Activated CD4-positive, alpha-beta memory T cell treated with anti-CD3 and anti-CD28 coated beads for 36 hours (primary cell): ENCODE data around the gene PARD3B. TPM values are rescaled to one million over a fixed set of nuclear protein-coding genes. Genes with fewer than 3 reads are reported as not detected.

ENCODE experiments used
- CTCF ChIA-PET: fragments of 350-600 bp; sonication (Branson Sonifier 250); formaldehyde crosslinking; loops from one replicate; lab custom pipeline; 2021; ENCODE audit warnings: antibody characterized with exemption, inconsistent platforms; lab: Charles Lee
- POLR2A ChIA-PET: fragments of 350-600 bp; sonication (Branson Sonifier 250); formaldehyde crosslinking; loops from one replicate; lab custom pipeline; 2021; ENCODE audit warnings: antibody characterized with exemption; lab: Charles Lee
- DNase-seq: peaks from one replicate; pipeline ENCODE4 v3.0.0-alpha.2; 2020
- H3K27ac Mint-ChIP-seq: one replicate; pipeline ENCODE4 v1.8.0; 2021; ENCODE audit warnings: mixed read lengths
- H3K27me3 Mint-ChIP-seq: one replicate; pipeline ENCODE4 v1.8.0; 2021; ENCODE audit warnings: mixed read lengths
- H3K36me3 Mint-ChIP-seq: one replicate; pipeline ENCODE4 v1.8.0; 2021; ENCODE audit warnings: mixed read lengths
- H3K4me1 Mint-ChIP-seq: one replicate; pipeline ENCODE4 v1.8.0; 2021; ENCODE audit warnings: low read depth, mixed read lengths
- H3K4me3 Mint-ChIP-seq: one replicate; pipeline ENCODE4 v1.8.0; 2021; ENCODE audit warnings: mild to moderate bottlenecking, mixed read lengths
- H3K9me3 Mint-ChIP-seq: one replicate; pipeline ENCODE4 v1.8.0; 2021; ENCODE audit warnings: mixed read lengths
- intact Hi-C: fragments of 100-400 bp; cut with micrococcal nuclease; formaldehyde crosslinking; loops from one replicate; pipeline ENCODE4 v1.15.1; 2023
- total RNA-seq, 2 experiments: library from RNA; stranded (reverse); gene quantifications; one replicate each; pipeline ENCODE4 v1.2.3, GENCODE V29; 2021

PARD3B gene
- total RNA-seq, 2 experiments from 2014 or later: 0.07 to 0.70 TPM

DNA sequence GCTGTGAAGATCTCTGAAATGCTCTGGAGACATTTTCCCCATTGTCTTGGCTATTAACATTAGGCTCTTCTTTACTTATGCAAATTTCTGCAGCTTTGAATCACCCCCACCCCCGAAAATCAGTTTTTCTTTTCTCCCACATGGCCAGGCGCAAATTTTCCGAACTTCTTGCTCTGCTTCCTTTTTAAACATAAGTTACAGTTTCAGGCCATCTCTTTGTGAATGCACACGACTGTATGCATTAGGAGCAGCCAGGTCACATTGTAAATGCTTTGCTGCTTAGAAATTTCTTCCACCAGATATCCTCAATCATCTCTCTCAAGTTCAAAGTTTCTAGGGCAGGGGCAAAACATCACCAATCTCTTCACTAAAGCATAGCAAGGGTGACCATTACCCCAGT, 106.8 kb downstream of the PARD3B start:
- CTCF ChIA-PET: no interaction called here
- Mint-ChIP-seq H3K27me3 (peaks cover 2% of the 10 kb centered on the region), H3K27ac (no peak overlapping the region), H3K9me3 (peaks cover 12% of the 10 kb centered on the region), H3K36me3 (peaks cover 3% of the 10 kb centered on the region), H3K4me1 (no peaks in the 10 kb centered on the region), H3K4me3 (no peak overlapping the region)
- POLR2A ChIA-PET: no interaction called here
- intact Hi-C loops: no loop called here
- DNase-seq: no peak

DNA sequence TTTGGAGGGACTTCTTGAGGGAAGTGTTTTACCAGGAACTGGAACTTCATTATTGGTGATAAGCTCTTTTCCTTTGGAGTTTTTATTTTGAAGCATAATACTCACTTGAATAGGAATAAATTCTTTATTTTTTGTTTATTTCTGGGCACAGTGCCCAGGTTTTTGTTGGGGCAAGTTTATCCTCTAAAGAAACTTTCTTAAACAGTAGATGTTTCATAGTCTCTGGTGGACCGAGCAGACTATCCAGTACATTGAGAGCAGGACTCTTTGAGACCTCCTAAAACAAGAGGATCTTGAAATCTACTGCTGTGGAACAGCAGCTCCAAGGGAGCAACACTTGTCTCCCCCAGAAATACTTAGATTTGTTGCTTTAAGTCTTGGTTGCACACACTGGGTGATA, 109.4 kb downstream of the PARD3B start:
- Mint-ChIP-seq H3K4me3 (no peak overlapping the region), H3K27ac (no peak overlapping the region), H3K36me3 (peaks cover 3% of the 10 kb centered on the region), H3K27me3 (peaks cover 1% of the 10 kb centered on the region), H3K9me3 (peaks cover 12% of the 10 kb centered on the region), H3K4me1 (no peaks in the 10 kb centered on the region)
- POLR2A ChIA-PET: no interaction called here
- CTCF ChIA-PET: no interaction called here
- intact Hi-C loops: no loop called here
- no peak for DNase-seq

DNA sequence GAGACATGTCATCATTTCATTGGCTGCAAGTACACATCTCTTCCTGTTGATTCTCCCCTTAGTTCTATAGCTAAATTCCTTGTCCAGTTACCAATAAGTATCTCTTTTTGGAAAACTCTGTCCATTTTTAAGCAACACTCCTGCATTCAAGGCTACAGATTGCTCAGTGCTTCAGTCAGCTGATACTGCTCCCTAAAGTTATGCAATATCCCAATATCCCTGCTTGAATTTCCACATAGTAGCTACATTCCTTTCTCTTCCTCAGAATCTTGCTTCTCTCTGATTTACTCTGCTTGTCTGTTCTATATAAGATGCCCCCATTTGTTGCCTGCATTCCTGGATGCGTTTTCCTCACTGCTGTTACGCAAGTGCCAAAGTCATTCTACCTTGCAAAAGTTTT, 109.8 kb downstream of the PARD3B start:
- Mint-ChIP-seq H3K4me1 (no peaks in the 10 kb centered on the region), H3K27ac (no peak overlapping the region), H3K9me3 (peaks cover 12% of the 10 kb centered on the region), H3K36me3 (peaks cover 3% of the 10 kb centered on the region), H3K27me3 (peaks cover 1% of the 10 kb centered on the region), H3K4me3 (no peak overlapping the region)
- DNase-seq: no peak
- intact Hi-C loops: no loop called here
- ChIA-PET CTCF (no interaction called here), POLR2A (no interaction called here)

DNA sequence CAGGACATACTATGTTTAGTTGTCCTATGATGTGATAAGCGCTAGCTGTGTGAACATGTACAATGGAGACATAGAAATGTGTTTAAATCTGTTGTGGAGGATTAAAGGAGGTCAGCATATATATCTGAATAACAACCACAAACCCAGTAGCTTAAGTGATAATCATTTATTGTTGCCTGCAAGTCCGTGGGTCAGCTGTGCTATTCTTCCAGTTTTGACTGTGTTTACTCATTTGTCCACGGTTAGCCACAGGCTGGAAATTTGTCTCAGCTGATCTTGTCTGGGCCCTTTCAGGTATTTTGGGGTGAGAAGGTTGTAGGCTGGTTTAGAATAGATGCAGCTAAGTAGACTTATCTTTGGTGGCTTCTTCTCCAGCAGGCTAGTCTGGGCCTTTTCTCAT, 110.4 kb downstream of the PARD3B start:
- Mint-ChIP-seq H3K27ac (no peak overlapping the region), H3K9me3 (peaks cover 11% of the 10 kb centered on the region), H3K4me1 (no peaks in the 10 kb centered on the region), H3K27me3 (peaks cover 1% of the 10 kb centered on the region), H3K36me3 (peaks cover 3% of the 10 kb centered on the region), H3K4me3 (no peak overlapping the region)
- intact Hi-C loops: no loop called here
- no peak for DNase-seq
- ChIA-PET POLR2A (no interaction called here), CTCF (no interaction called here)

DNA sequence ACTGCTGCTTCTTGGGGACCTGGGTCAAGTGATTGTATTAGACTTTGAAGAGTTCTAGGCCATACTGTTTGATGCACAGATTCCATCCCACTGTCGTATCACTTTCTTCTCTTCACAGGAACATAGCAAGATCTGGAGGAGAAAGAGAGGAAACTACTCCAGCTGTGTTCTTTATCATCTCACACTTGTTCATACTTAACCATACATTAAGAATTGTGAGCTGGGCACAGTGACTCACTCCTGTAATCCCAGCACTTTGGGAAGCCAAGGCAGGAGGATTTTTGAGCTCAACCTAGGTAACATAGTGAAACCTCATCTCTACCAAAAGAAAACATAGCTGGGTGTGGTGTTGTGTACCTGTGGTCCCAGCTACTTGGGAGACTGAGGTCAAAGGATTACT, 111.7 kb downstream of the PARD3B start:
- ChIA-PET CTCF (no interaction called here), POLR2A (interaction anchor here (1.0 kb wide), 1 partner anchor 11 kb away, joined by 3 read pairs; no protein-coding TSS in a partner anchor)
- no peak overlapping the region for H3K4me3 Mint-ChIP-seq
- no peaks in the 10 kb centered on the region for H3K4me1 Mint-ChIP-seq
- no peak for DNase-seq
- peaks cover 7% of the 10 kb centered on the region for H3K9me3 Mint-ChIP-seq
- no peak overlapping the region for H3K27ac Mint-ChIP-seq
- peaks cover 3% of the 10 kb centered on the region for H3K36me3 Mint-ChIP-seq
- peaks cover 1% of the 10 kb centered on the region for H3K27me3 Mint-ChIP-seq
- intact Hi-C loops: no loop called here

DNA sequence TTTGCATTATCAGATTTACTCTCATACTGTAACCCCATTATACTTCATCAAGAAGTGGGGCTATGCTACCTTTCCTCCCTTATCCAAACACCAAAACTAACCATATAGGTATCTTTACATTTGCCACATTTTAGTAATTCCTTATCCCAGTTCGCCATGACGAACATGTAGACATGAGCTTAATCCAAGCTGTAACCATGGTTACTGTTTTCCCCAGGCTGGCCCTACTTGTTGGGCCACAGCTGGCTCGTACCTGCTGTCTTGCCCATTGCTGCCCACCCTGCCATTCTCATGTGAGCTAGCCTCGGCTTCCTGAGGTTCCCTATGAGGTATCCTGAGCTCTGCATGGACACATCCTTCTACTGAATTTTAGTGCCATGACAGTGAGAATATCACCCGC, 117.7 kb downstream of the PARD3B start:
- no peaks in the 10 kb centered on the region for H3K36me3 Mint-ChIP-seq
- H3K27me3 Mint-ChIP-seq: no peaks in the 10 kb centered on the region
- CTCF ChIA-PET: no interaction called here
- DNase-seq: no peak
- no peaks in the 10 kb centered on the region for H3K9me3 Mint-ChIP-seq
- no peak overlapping the region for H3K4me3 Mint-ChIP-seq
- no peaks in the 10 kb centered on the region for H3K4me1 Mint-ChIP-seq
- POLR2A ChIA-PET: no interaction called here
- intact Hi-C loops: no loop called here
- no peak overlapping the region for H3K27ac Mint-ChIP-seq

DNA sequence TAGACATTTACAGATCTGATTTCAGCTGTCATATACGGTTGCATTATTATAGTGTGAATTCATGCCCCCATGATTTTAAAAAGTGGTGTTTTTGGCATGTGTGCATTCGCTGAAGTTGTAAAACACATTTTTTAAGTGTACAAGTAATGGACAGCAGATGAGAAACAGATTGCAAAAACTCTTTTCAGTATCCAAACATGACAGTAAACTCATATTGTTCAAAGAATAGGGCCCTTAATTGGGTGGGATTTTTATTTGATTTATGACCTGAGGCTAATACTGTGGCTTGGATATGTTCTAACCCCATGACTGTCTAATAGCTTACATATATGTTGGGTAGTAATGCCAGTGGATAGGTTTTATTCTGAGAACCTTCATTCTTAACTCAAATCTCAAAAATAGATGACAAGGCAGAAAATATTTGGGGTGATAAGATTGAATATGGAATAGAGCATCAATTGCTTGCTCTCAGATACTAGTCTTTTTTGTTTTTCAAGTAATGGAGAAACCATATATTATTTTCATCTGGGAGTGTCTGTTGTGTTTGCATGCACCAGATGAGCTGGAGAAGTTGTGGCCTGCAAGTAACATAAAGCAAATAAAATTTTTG, 118.6 kb downstream of the PARD3B start:
- Mint-ChIP-seq H3K27ac (no peak overlapping the region), H3K36me3 (no peaks in the 10 kb centered on the region), H3K4me3 (no peak overlapping the region), H3K9me3 (no peaks in the 10 kb centered on the region), H3K27me3 (no peaks in the 10 kb centered on the region), H3K4me1 (no peaks in the 10 kb centered on the region)
- no peak for DNase-seq
- CTCF ChIA-PET: no interaction called here
- intact Hi-C loops: no loop called here
- POLR2A ChIA-PET: no interaction called here

DNA sequence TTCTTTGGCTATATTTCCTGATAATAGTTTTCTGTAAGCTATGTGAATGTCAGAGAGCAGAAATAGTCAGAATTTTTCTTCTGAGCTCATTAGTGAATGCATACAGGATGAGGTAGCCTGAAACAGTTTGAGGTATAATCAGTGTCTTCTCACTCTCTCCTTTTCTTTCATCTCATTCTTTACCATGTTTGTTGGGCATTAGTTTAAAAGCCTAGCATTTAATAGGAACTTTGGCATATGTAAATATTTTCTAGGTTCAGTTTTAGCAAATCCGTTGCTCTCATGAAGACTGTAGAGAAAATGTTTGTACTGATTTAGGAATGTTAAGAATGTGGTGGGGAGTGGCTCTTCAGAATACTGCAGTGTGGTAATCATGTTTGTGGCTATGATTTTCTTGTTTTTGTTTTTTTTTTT, 119.4 kb downstream of the PARD3B start:
- Mint-ChIP-seq H3K27ac (no peak overlapping the region), H3K27me3 (no peaks in the 10 kb centered on the region), H3K4me3 (no peak overlapping the region), H3K9me3 (no peaks in the 10 kb centered on the region), H3K36me3 (no peaks in the 10 kb centered on the region), H3K4me1 (no peaks in the 10 kb centered on the region)
- POLR2A ChIA-PET: no interaction called here
- intact Hi-C loops: no loop called here
- CTCF ChIA-PET: no interaction called here
- DNase-seq: no peak

DNA sequence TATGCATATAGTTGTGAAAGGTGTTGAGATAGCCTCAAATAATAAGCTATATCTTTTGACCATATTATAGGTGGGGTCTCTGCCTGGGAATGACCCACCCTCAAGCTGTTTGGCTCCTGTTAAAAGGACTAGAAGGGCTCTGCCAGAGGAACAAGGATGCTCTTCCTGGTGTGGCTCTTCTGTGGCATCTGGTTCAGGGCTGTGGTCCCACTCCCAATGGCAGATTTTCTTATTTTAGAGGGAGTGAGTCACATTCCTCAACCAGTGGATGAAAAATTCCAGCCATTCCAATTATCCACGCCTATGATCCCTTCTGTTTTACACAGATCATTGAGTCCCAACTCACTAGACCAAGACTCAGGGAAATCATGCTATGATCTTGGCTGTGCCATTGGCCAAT, 119.9 kb downstream of the PARD3B start:
- POLR2A ChIA-PET: no interaction called here
- intact Hi-C loops: no loop called here
- no peak for DNase-seq
- Mint-ChIP-seq H3K4me1 (no peaks in the 10 kb centered on the region), H3K27me3 (no peaks in the 10 kb centered on the region), H3K36me3 (no peaks in the 10 kb centered on the region), H3K9me3 (no peaks in the 10 kb centered on the region), H3K4me3 (no peak overlapping the region), H3K27ac (no peak overlapping the region)
- CTCF ChIA-PET: no interaction called here

DNA sequence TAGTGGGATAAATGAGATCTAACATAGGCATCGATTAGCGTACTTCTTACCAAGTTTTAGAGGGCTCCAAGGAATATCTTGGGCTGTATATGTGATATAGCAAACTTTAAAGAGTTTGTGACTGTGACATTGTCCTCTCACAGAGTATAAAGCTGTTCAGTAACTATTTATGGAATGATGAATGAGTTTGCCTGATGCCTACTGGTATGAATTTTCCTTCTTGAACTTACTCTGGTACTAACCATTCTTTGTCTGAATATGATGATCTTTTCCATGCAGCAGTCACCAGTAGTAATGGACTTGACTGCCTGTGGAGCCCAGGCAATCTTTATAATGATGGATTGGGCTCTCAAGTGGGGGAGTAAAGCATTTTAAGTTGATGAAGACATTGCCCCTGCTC, 120.5 kb downstream of the PARD3B start:
- H3K4me3 Mint-ChIP-seq: no peak overlapping the region
- intact Hi-C loops: no loop called here
- no peaks in the 10 kb centered on the region for H3K36me3 Mint-ChIP-seq
- no peaks in the 10 kb centered on the region for H3K4me1 Mint-ChIP-seq
- ChIA-PET CTCF (no interaction called here), POLR2A (no interaction called here)
- DNase-seq: no peak
- H3K9me3 Mint-ChIP-seq: no peaks in the 10 kb centered on the region
- no peaks in the 10 kb centered on the region for H3K27me3 Mint-ChIP-seq
- no peak overlapping the region for H3K27ac Mint-ChIP-seq

DNA sequence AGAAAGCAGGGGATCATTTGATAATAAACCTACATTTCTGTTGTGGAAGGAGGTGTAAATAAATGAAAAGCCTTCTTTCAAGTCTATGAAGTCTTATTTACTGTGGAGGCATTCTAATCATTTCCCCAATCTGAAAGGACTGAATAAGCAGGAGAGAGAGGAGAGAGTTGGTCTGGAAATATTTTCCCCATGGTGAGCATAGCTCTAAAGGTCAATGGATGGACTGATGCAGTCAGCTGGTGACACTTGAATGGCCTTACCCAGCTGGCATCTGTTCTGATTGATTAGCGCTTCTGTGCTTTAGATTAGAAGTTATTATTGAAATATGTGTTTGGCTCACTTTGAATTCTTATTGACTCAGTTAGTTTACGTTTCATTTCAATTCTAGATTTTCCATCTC, 122.7 kb downstream of the PARD3B start:
- Mint-ChIP-seq H3K36me3 (no peaks in the 10 kb centered on the region), H3K4me1 (no peaks in the 10 kb centered on the region), H3K9me3 (no peaks in the 10 kb centered on the region), H3K27ac (no peak overlapping the region), H3K27me3 (no peaks in the 10 kb centered on the region), H3K4me3 (no peak overlapping the region)
- ChIA-PET CTCF (no interaction called here), POLR2A (no interaction called here)
- intact Hi-C loops: no loop called here
- DNase-seq: no peak

DNA sequence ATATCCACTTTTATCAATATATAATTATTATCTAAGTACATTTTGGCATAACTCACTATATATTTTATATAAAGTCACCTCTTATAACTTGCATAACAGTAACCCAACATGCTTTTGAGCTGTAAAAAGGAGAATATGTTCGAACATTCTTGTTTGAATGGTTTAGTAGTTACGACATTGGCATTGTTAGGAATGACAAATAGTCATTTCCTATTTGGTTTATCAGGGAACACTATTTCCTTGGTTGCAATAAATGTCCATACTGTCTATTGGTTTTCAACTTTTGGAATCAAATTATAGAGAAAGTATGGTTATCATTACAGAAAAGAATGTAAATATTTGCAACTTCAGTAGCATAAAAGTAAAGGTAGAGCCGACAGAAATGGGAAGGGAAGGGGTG, 124.1 kb downstream of the PARD3B start:
- Mint-ChIP-seq H3K9me3 (no peaks in the 10 kb centered on the region), H3K4me3 (no peak overlapping the region), H3K27me3 (no peaks in the 10 kb centered on the region), H3K27ac (no peak overlapping the region), H3K4me1 (no peaks in the 10 kb centered on the region), H3K36me3 (no peaks in the 10 kb centered on the region)
- intact Hi-C loops: no loop called here
- CTCF ChIA-PET: no interaction called here
- POLR2A ChIA-PET: no interaction called here
- DNase-seq: no peak

DNA sequence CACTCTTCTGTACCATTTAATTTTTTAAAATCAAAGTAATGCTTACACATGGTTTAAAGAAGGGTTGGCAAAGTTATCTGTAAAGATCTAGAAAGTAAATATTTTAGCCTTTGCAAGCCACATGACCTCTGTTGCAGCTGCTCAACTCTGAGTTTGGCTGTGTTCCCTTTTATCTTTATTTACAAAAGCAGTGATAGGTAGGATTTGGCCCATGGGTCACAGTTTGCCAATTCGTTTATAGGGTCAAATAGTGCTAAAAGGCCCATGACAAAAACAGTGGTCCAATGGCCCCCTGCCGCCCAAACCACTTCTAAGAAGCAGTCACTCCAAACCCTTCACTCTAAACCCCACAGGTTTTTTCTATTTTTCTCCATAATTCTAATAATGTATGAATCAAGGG, 124.8 kb downstream of the PARD3B start:
- intact Hi-C loops: no loop called here
- H3K36me3 Mint-ChIP-seq: no peaks in the 10 kb centered on the region

More for the DNA sequence above, 124.8 kb downstream of the PARD3B start:
- H3K27ac Mint-ChIP-seq: no peak overlapping the region
- ChIA-PET POLR2A (no interaction called here), CTCF (no interaction called here)
- H3K4me3 Mint-ChIP-seq: no peak overlapping the region
- H3K27me3 Mint-ChIP-seq: no peaks in the 10 kb centered on the region
- DNase-seq: no peak
- no peaks in the 10 kb centered on the region for H3K4me1 Mint-ChIP-seq
- no peaks in the 10 kb centered on the region for H3K9me3 Mint-ChIP-seq
